H1 (cell line): ENCODE results near the gene HTR1D. TPM values are rescaled to one million over a fixed set of nuclear protein-coding genes. Genes with fewer than 3 reads are reported as not detected.

Experiments used
- CTCF ChIA-PET: fragments of 300-600 bp; sonication (Branson Sonifier 250); formaldehyde crosslinking; loops from one replicate; lab custom pipeline; 2021; ENCODE audit not compliant: partially characterized antibody; lab: Charles Lee
- POLR2A ChIA-PET: fragments of 300-600 bp; sonication (Branson Sonifier 250); formaldehyde crosslinking; loops from one replicate; lab custom pipeline; 2021; ENCODE audit warnings: inconsistent platforms; ENCODE audit not compliant: partially characterized antibody; lab: Charles Lee
- DNase-seq, 2 experiments: peaks; one replicate each; pipeline versions ENCODE4 v3.0.0 to v3.0.0-alpha.2; 2010 to 2022; ENCODE audit warnings: low spot score in 2 of 2, low read depth in 1 of 2, mixed read lengths in 1 of 2
- FAIRE-seq: peaks from 2 replicates; lab custom pipeline; 2011; peaks lifted over from hg19 to GRCh38; lab: Jason Lieb, UNC
- H2AFZ ChIP-seq: 2 replicates; pipeline ENCODE4 v1.8.1; 2012; ENCODE audit warnings: low read length, inconsistent platforms
- H2AK5ac ChIP-seq: 2 replicates; pipeline ENCODE4 v1.6.1; 2013; ENCODE audit warnings: low read depth, low read length
- H2BK120ac ChIP-seq: replicated peaks from 2 replicates; pipeline ENCODE3; 2013; ENCODE audit warnings: low read depth, low read length, inconsistent platforms
- H2BK12ac ChIP-seq: 2 replicates; pipeline ENCODE4 v1.6.1; 2013; ENCODE audit warnings: low read depth, low read length
- H2BK15ac ChIP-seq: 2 replicates; pipeline ENCODE4 v1.6.1; 2013; ENCODE audit warnings: low read length
- H2BK20ac ChIP-seq: 2 replicates; pipeline ENCODE4 v1.6.1; 2013; ENCODE audit warnings: low read length
- H2BK5ac ChIP-seq: 2 replicates; pipeline ENCODE4 v1.6.1; 2013; ENCODE audit warnings: low read depth, low read length
- H3K14ac ChIP-seq: 2 replicates; pipeline ENCODE4 v1.6.1; 2013; ENCODE audit warnings: inconsistent platforms; ENCODE audit not compliant: insufficient read length
- H3K18ac ChIP-seq: 2 replicates; pipeline ENCODE4 v1.6.1; 2013; ENCODE audit warnings: low read length; ENCODE audit errors: extremely low read depth
- H3K23ac ChIP-seq: 2 replicates; pipeline ENCODE4 v1.6.1; 2013; ENCODE audit warnings: inconsistent platforms; ENCODE audit not compliant: insufficient read length
- H3K23me2 ChIP-seq: 2 replicates; pipeline ENCODE4 v1.6.1; 2013; ENCODE audit warnings: low read depth, low read length
- H3K27ac ChIP-seq: 2 replicates; pipeline ENCODE4 v1.6.1; 2011; ENCODE audit warnings: low read depth, low read length, inconsistent platforms
- H3K27me3 ChIP-seq, 4 experiments: replicated peaks in 1 of 4; 1 replicate in 1 of 4; 2 replicates in 3 of 4; pipeline versions ENCODE4 v1.6.1 to v1.8.1; 2011 to 2013; ENCODE audit warnings: low read length in 3 of 4, mild to moderate bottlenecking in 3 of 4, inconsistent platforms in 2 of 4, mixed read lengths in 2 of 4, moderate library complexity in 1 of 4; ENCODE audit not compliant: control insufficient read depth in 3 of 4, insufficient read depth in 3 of 4; ENCODE audit errors: extremely low read depth in 1 of 4
- H3K36me3 ChIP-seq, 4 experiments: 2 replicates each; pipeline versions ENCODE4 v1.6.1 to v1.8.1; 2011 to 2013; ENCODE audit warnings: mild to moderate bottlenecking in 4 of 4, low read length in 3 of 4, moderate library complexity in 2 of 4, control low read depth in 1 of 4, inconsistent platforms in 1 of 4; ENCODE audit not compliant: insufficient read depth in 4 of 4, control insufficient read depth in 2 of 4
- H3K4ac ChIP-seq: replicated peaks from 2 replicates; pipeline ENCODE3; 2013; ENCODE audit warnings: low read length, low read depth, mixed read lengths, inconsistent platforms; ENCODE audit not compliant: insufficient read length
- H3K4me1 ChIP-seq, 4 experiments: replicated peaks in 1 of 4; 1 replicate in 1 of 4; 2 replicates in 3 of 4; pipeline versions ENCODE4 v1.6.1 to v1.8.1; 2011 to 2013; ENCODE audit warnings: low read length in 3 of 4, inconsistent platforms in 2 of 4, mixed read lengths in 1 of 4; ENCODE audit not compliant: insufficient read depth in 4 of 4, control insufficient read depth in 3 of 4
- H3K4me2 ChIP-seq, 2 experiments: 2 replicates each; pipeline versions ENCODE4 v1.6.1 to v1.8.1; 2011 to 2013; ENCODE audit warnings: low read depth in 2 of 2, low read length in 2 of 2, control low read depth in 1 of 2, inconsistent platforms in 1 of 2, mild to moderate bottlenecking in 1 of 2; ENCODE audit not compliant: insufficient read depth in 1 of 2
- H3K4me3 ChIP-seq, 4 experiments: fragments of 200-600, 300-600 bp in 1 of 4; sonication (generic), shearing (Covaris generic), sonication (Bioruptor Twin) in 1 of 4; 2 replicates each; pipeline versions ENCODE4 v1.5.1 to v1.8.1; 2011 to 2016; ENCODE audit warnings: low read length in 4 of 4, low read depth in 3 of 4, control low read depth in 2 of 4, inconsistent platforms in 2 of 4, mild to moderate bottlenecking in 2 of 4, mixed read lengths in 1 of 4, moderate library complexity in 1 of 4; ENCODE audit not compliant: insufficient read depth in 2 of 4; ENCODE audit errors: extremely low read depth in 1 of 4
- H3K56ac ChIP-seq: replicated peaks from 2 replicates; pipeline ENCODE3; 2013; ENCODE audit warnings: low read depth, mild to moderate bottlenecking, mixed read lengths, low read length, inconsistent platforms; ENCODE audit not compliant: insufficient read length
- H3K79me1 ChIP-seq: 2 replicates; pipeline ENCODE4 v1.6.1; 2013; ENCODE audit warnings: low read depth, low read length, control low read depth
- H3K79me2 ChIP-seq, 2 experiments: 2 replicates each; pipeline versions ENCODE4 v1.6.1 to v1.8.1; 2012 to 2013; ENCODE audit warnings: low read length in 2 of 2, mild to moderate bottlenecking in 2 of 2, inconsistent platforms in 1 of 2; ENCODE audit not compliant: insufficient read depth in 2 of 2, control insufficient read depth in 1 of 2
- H3K9ac ChIP-seq, 4 experiments: replicated peaks in 1 of 4; 1 replicate in 1 of 4; 2 replicates in 3 of 4; pipeline versions ENCODE4 v1.6.1 to v1.8.1; 2011 to 2013; ENCODE audit warnings: low read depth in 3 of 4, low read length in 3 of 4, control low read depth in 2 of 4, mild to moderate bottlenecking in 2 of 4, moderate library complexity in 2 of 4, inconsistent platforms in 1 of 4; ENCODE audit errors: extremely low read depth in 1 of 4
- H3K9me3 ChIP-seq, 2 experiments: 2 replicates each; pipeline versions ENCODE4 v1.6.1 to v1.8.1; 2012 to 2013; ENCODE audit warnings: mild to moderate bottlenecking in 2 of 2, moderate library complexity in 2 of 2, control low read depth in 1 of 2, inconsistent platforms in 1 of 2, low read depth in 1 of 2, low read length in 1 of 2, mixed read lengths in 1 of 2; ENCODE audit not compliant: insufficient read depth in 2 of 2
- H4K20me1 ChIP-seq, 2 experiments: replicated peaks in 1 of 2; 2 replicates each; pipeline versions ENCODE3 to v1.8.1; 2011 to 2013; ENCODE audit warnings: inconsistent platforms in 2 of 2, low read length in 2 of 2, mild to moderate bottlenecking in 1 of 2; ENCODE audit not compliant: insufficient read depth in 2 of 2, control insufficient read depth in 1 of 2
- H4K5ac ChIP-seq: 2 replicates; pipeline ENCODE4 v1.6.1; 2013; ENCODE audit warnings: low read length, low read depth, mixed read lengths, inconsistent platforms; ENCODE audit not compliant: insufficient read length
- H4K8ac ChIP-seq: 2 replicates; pipeline ENCODE4 v1.8.0; 2013; ENCODE audit warnings: mild to moderate bottlenecking, moderate library complexity, low read length, inconsistent platforms; ENCODE audit not compliant: insufficient read depth; ENCODE audit errors: extremely low read depth
- H4K91ac ChIP-seq: replicated peaks from 2 replicates; pipeline ENCODE3; 2013; ENCODE audit warnings: low read length, mixed read lengths, inconsistent platforms; ENCODE audit not compliant: insufficient read length
- GTF2F1 ChIP-seq: IDR thresholded peaks from 2 replicates; pipeline ENCODE4 v1.6.1; 2012; ENCODE audit warnings: low read depth, low read length, improper control_type of control experiment, borderline replicate concordance
- SIX5 ChIP-seq: IDR thresholded peaks from 2 replicates; pipeline ENCODE4 v1.6.1; 2011; ENCODE audit warnings: mild to moderate bottlenecking, low read depth, low read length
- TEAD4 ChIP-seq: IDR thresholded peaks from 2 replicates; pipeline ENCODE4 v1.6.1; 2012; ENCODE audit warnings: low read depth, low read length, inconsistent platforms, mixed read lengths
- WGBS, 2 experiments: shearing (Covaris generic) in 1 of 2; methylation state at CpG; one replicate each; pipeline versions ENCODE4 v1.1.6 to v1.1.7; 2013 to 2015; ENCODE audit warnings: low lambda C conversion rate in 2 of 2, mixed read lengths in 2 of 2, inconsistent platforms in 1 of 2, low coverage in 1 of 2, missing lambda C conversion rate in 1 of 2; ENCODE audit not compliant: insufficient replicate concordance in 2 of 2, insufficient coverage in 1 of 2, insufficient read length in 1 of 2; ENCODE audit errors: extremely low coverage in 1 of 2, missing lambda C conversion rate in 1 of 2; 5-methylcytosine and 5-hydroxymethylcytosine counted together
- polyA plus RNA-seq, 7 experiments: library from polyadenylated mRNA; depleted of rRNA in 3 of 7; stranded (reverse) in 5 of 7; unstranded in 2 of 7; fragments of >200 nt in 5 of 7; fragments of 200-250 nt in 2 of 7; gene quantifications; 1 replicate in 5 of 7; 2 replicates in 1 of 7; 4 replicates in 1 of 7; pipeline versions ENCODE4 v1.2.1 to v1.2.3, GENCODE V29; 2011 to 2013; ENCODE audit warnings: missing spikeins in 2 of 7, mixed read lengths in 2 of 7
- total RNA-seq: library from RNA; stranded (reverse); fragmentation: NEBNext Ultra II Directional; extraction: Animal tissue kit (Norgen Biotek cat#: 25700); gene quantifications from 2 replicates; pipeline ENCODE4 v1.2.1, GENCODE V29; 2021

HTR1D gene
- total and polyA plus RNA-seq, 2 of the 8 experiments (the other 6 are each of a cell fraction or from before 2014, with no cell fraction given) = 8.8 to 11.5 TPM

- Histone ChIP-seq H3K4me3 (no peak overlapping the region), H3K79me1 (no peaks in the 10 kb centered on the region), H3K14ac (no peak overlapping the region), H3K4me1 (0 out of 7 replicates have a peak, but pooled peaks cover 0 to 3% (median 0%) of the 10 kb centered on the region in 4 experiments), H3K23ac (no peak overlapping the region), H2AFZ (no peak overlapping the region), H3K27ac (no peak overlapping the region), H3K4ac (no peak overlapping the region), H3K4me2 (no peak overlapping the region), H3K79me2 (no peaks in the 10 kb centered on the region), H2BK5ac (no peak overlapping the region; the same call in 1 of the 2 replicates), H4K20me1 (no peaks in the 10 kb centered on the region), H2BK15ac (no peak overlapping the region), H3K56ac (no peak overlapping the region), H4K5ac (no peak overlapping the region), H2BK12ac (no peak overlapping the region), H3K23me2 (no peaks in the 10 kb centered on the region), H3K36me3 (peaks cover 0 to 14% (median 1%) of the 10 kb centered on the region in 4 experiments; a peak in 4 of 8 replicates), H3K27me3 (no peaks in the 10 kb centered on the region), H3K9ac (no peak overlapping the region), H2BK20ac (no peak overlapping the region), H2BK120ac (no peak overlapping the region), H3K9me3 (no peaks in the 10 kb centered on the region), H4K8ac (peak overlapping the region; percentile 77; the same call in 1 of the 2 replicates), H4K91ac (no peak overlapping the region), H3K18ac (no peak overlapping the region), H2AK5ac (no peak overlapping the region)
- DNase-seq (no peak), FAIRE-seq (no peak)
- TF ChIP-seq TEAD4 (0 out of 2 replicates have a peak, but pooled peaks have one; percentile 14), SIX5 (no peak), GTF2F1 (no peak)
- POLR2A ChIA-PET = no interaction called here
- WGBS, 2 experiments = 84% methylated on average over 10 of the region's 10 CpGs; no CpG with 5 or more reads in 1 of the 2 experiments
- CTCF ChIA-PET = interaction anchor here (0.5 to 6.6 kb wide), 9 partner anchors 9 to 1849 kb away, joined by 3 to 63 read pairs (median 5); no protein-coding TSS in a partner anchor
Observed at GRCh38 chr1:23196627-23197328, 20.5 kb downstream of the HTR1D start.
